OCI-M2 (cell line): ENCODE measurements around the gene LIPE.

ENCODE experiments used
- DNase-seq: peaks from one replicate; lab custom pipeline; 2025; ENCODE audit not compliant: unreplicated experiment; lab: John Stamatoyannopoulos, UW

The LIPE gene

GRCh38 chr19:42388851-42389489, 38.2 kb downstream of the LIPE start:
- no peak for DNase-seq

GRCh38 chr19:42386974-42387707, 40.0 kb downstream of the LIPE start:
- DNase-seq = no peak

GRCh38 chr19:42380155-42380554, 47.0 kb downstream of the LIPE start:
- no peak for DNase-seq

GRCh38 chr19:42378225-42379215, 48.7 kb downstream of the LIPE start:
- no peak for DNase-seq

- no peak for DNase-seq
Measured at GRCh38 chr19:42376177-42376555, 51.0 kb downstream of the LIPE start.

GRCh38 chr19:42375415-42376176, 51.6 kb downstream of the LIPE start:
- DNase-seq = no peak

GRCh38 chr19:42374826-42375376, 52.3 kb downstream of the LIPE start:
- no peak for DNase-seq

- DNase-seq = no peak
Measured at GRCh38 chr19:42370626-42371175, 56.5 kb downstream of the LIPE start.

- DNase-seq = no peak
Measured at GRCh38 chr19:42370068-42370520, 57.1 kb downstream of the LIPE start.

GRCh38 chr19:42369433-42370067, 57.6 kb downstream of the LIPE start:
- no peak for DNase-seq

- no peak for DNase-seq
Measured at GRCh38 chr19:42368765-42369164, 58.4 kb downstream of the LIPE start.

GRCh38 chr19:42368360-42368759, 58.8 kb downstream of the LIPE start:
- no peak for DNase-seq

GRCh38 chr19:42367929-42368328, 59.3 kb downstream of the LIPE start:
- no peak for DNase-seq

- no peak for DNase-seq
Measured at GRCh38 chr19:42366673-42367072, 60.5 kb downstream of the LIPE start.

GRCh38 chr19:42363614-42364346, 63.4 kb downstream of the LIPE start:
- no peak for DNase-seq

GRCh38 chr19:42362891-42363440, 64.2 kb downstream of the LIPE start:
- no peak for DNase-seq

- DNase-seq = no peak
Measured at GRCh38 chr19:42362342-42362741, 64.8 kb downstream of the LIPE start.

- no peak for DNase-seq
Measured at GRCh38 chr19:42361545-42361910, 65.7 kb downstream of the LIPE start.
